HG03196 (cell line): ENCODE data around the gene TNRC6B.

Source experiments
- ATAC-seq: cut with Tn5 transposase; IDR thresholded peaks from one replicate; pipeline ENCODE4 v1.9.1; 2021; ENCODE audit not compliant: unreplicated experiment

The TNRC6B gene

GRCh38 chr22:40239345-40239683 is 61.6 kb downstream of the TNRC6B start:
- ATAC-seq: no peak

GRCh38 chr22:40240160-40240559 is 62.4 kb downstream of the TNRC6B start:
- peak; percentile 32 for ATAC-seq

- ATAC-seq: peak; percentile 26
Measured at GRCh38 chr22:40240686-40241085, 63.0 kb downstream of the TNRC6B start.

- ATAC-seq: no peak
Measured at GRCh38 chr22:40241200-40241763, 63.6 kb downstream of the TNRC6B start.

- ATAC-seq: no peak
Measured at GRCh38 chr22:40243891-40244290, 66.2 kb downstream of the TNRC6B start.

- no peak for ATAC-seq
Measured at GRCh38 chr22:40244586-40244985, 66.9 kb downstream of the TNRC6B start.

GRCh38 chr22:40247976-40248375 is 70.3 kb downstream of the TNRC6B start:
- ATAC-seq: no peak

- ATAC-seq: no peak
Measured at GRCh38 chr22:40249286-40249685, 71.6 kb downstream of the TNRC6B start.

- ATAC-seq: no peak
Measured at GRCh38 chr22:40250608-40251007, 72.9 kb downstream of the TNRC6B start.

- ATAC-seq: no peak
Measured at GRCh38 chr22:40251106-40251505, 73.4 kb downstream of the TNRC6B start.

GRCh38 chr22:40252146-40252545 is 74.4 kb downstream of the TNRC6B start:
- ATAC-seq: no peak

- no peak for ATAC-seq
Measured at GRCh38 chr22:40256516-40256915, 78.8 kb downstream of the TNRC6B start.

GRCh38 chr22:40258017-40258416 is 80.3 kb downstream of the TNRC6B start:
- ATAC-seq: no peak

GRCh38 chr22:40258501-40258915 is 80.8 kb downstream of the TNRC6B start:
- ATAC-seq: no peak

- no peak for ATAC-seq
Measured at GRCh38 chr22:40261783-40262182, 84.1 kb downstream of the TNRC6B start.

GRCh38 chr22:40263191-40263590 is 85.5 kb downstream of the TNRC6B start:
- no peak for ATAC-seq

GRCh38 chr22:40265783-40266182 is 88.1 kb downstream of the TNRC6B start:
- no peak for ATAC-seq

GRCh38 chr22:40270031-40270430 is 92.3 kb downstream of the TNRC6B start:
- ATAC-seq: no peak

GRCh38 chr22:40270748-40271373 is 93.1 kb downstream of the TNRC6B start:
- ATAC-seq: no peak

GRCh38 chr22:40271440-40271839 is 93.7 kb downstream of the TNRC6B start:
- ATAC-seq: no peak

- ATAC-seq: no peak
Measured at GRCh38 chr22:40273319-40273718, 95.6 kb downstream of the TNRC6B start.

- ATAC-seq: no peak
Measured at GRCh38 chr22:40276996-40277823, 99.5 kb downstream of the TNRC6B start.
